ENCODE data around the gene TNFRSF13B. TPM values are rescaled to one million over a fixed set of nuclear protein-coding genes. Genes with fewer than 3 reads are reported as not detected.

The TNFRSF13B gene
- polyA plus RNA-seq, 1 of the 3 experiments (the other 2 are of a cell fraction): not detected

DNA sequence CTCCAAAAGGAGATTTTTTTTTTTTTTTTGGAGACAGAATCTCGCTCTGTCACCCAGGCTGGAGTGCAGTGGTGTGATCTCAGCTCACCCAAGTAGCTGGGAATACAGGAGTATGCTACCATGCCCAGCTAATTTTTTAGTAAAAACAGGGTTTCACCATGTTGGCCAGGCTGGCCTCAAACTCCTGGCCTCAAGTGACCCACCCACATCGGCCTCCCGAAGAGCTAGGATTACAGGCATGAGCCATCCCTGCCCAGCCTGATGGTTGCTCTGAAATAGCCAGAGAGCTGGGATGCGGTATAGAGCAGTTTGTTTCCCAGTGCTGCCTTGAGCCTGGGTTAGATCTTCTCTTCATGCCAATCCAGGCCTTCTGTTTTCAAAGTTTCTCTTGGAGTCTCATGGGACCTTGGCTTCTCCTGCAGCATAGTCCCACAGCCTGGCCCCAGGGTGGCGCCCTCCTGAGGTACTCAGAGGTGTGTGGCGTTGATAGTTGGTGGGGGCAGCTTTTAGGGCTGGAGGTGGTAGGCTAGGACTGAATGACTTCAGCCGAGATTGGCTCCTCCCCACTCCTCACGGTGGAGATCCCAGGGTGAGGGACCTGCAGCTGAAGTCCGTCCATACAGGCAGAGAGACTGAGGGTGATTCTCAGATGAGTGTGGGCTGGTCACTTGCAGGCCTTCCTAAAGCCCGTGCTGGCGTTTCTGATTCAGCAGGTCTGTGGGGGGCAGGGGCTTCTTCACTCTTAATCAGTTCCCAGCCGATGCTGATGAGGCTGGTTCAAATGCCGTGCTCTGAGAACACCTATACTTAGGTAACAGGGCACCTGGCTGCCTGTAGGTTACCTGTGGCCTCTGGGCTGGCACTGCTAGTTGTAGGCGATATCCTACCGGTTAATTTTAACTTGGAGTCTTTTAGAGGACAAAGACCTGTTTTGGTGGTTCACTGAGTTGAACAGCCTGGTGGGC is 52.0 kb downstream of the TNFRSF13B start:
- no peaks in the 10 kb centered on the region for H4K20me1 ChIP-seq (ENCODE audit: insufficient read depth)
- H3K9ac ChIP-seq: no peak overlapping the region
- 54% methylated on average over 11 of the region's 15 CpGs for WGBS (ENCODE audit: low lambda C conversion rate)
- no peaks in the 10 kb centered on the region for H3K4me1 ChIP-seq (ENCODE audit: control insufficient read depth in 1 of 2, insufficient read depth in 2 of 2, low read depth in 1 of 2, low read length in 1 of 2)
- no peak overlapping the region for H2AFZ ChIP-seq (ENCODE audit: low read depth)
- ChIA-PET CTCF (no interaction called here), POLR2A (interaction anchor here (0.7 kb wide), 1 partner anchor 73 kb away, joined by 3 read pairs; no protein-coding TSS in a partner anchor)
- H3F3A ChIP-seq (replicated peaks; ENCODE audit: insufficient read depth): no peaks in the 10 kb centered on the region
- H3K9me2 ChIP-seq: no peaks in the 10 kb centered on the region
- peaks cover 9% of the 10 kb centered on the region; the same call in 1 of the 2 replicates for H3K27me3 ChIP-seq (ENCODE audit: insufficient read depth)
- H3K9me3 ChIP-seq: no peaks in the 10 kb centered on the region
- H3K27ac ChIP-seq (ENCODE audit: low read depth in 2 of 2, low read length in 1 of 2): no peak overlapping the region
- no peak overlapping the region for H3K4me2 ChIP-seq
- no peak for TF ChIP-seq SIN3A (IDR thresholded peaks at IDR 0.05; ENCODE audit: borderline replicate concordance, low read depth, low read length)
- no peak for TF ChIP-seq EZH2phosphoT487 (IDR thresholded peaks at IDR 0.05; ENCODE audit: borderline replicate concordance, low read depth)
- H3K36me3 ChIP-seq (replicated peaks in 1 of 2; ENCODE audit: control insufficient read depth in 1 of 2, insufficient read depth in 2 of 2, low read length in 1 of 2): no peaks in the 10 kb centered on the region
- DNase-seq: no peak
- H3K79me2 ChIP-seq (ENCODE audit: insufficient read depth): no peaks in the 10 kb centered on the region
- H3K4me3 ChIP-seq (ENCODE audit: low read depth in 2 of 2, low read length in 1 of 2): no peak overlapping the region

DNA sequence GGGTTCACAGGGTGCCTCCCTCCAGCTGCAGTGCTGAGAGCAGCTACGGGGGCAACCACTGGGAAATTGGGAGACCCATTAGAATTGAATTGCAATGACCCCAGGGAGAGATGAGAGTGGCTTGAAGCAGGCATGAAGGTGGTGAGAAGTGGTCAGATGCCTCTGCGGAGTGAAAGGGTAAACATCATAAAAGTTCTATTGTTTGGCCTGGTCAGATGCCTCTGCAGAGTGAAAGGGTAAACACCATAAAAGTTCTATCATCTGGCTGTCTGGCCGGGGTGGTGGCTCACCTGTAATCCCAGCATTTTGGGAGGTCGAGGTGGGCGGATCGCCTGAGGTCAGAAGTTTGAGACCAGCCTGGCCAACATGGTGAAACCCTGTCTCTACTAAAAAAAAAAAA is 53.5 kb downstream of the TNFRSF13B start:
- Histone ChIP-seq H3K4me2 (no peak overlapping the region), H4K20me1 (ENCODE audit: insufficient read depth) (no peaks in the 10 kb centered on the region), H3F3A (replicated peaks; ENCODE audit: insufficient read depth) (no peaks in the 10 kb centered on the region), H3K79me2 (ENCODE audit: insufficient read depth) (no peaks in the 10 kb centered on the region), H3K27me3 (ENCODE audit: insufficient read depth) (peaks cover 17% of the 10 kb centered on the region; the same call in 1 of the 2 replicates), H3K9me3 (no peaks in the 10 kb centered on the region), H3K9me2 (no peaks in the 10 kb centered on the region), H3K36me3 (replicated peaks in 1 of 2; ENCODE audit: control insufficient read depth in 1 of 2, insufficient read depth in 2 of 2, low read length in 1 of 2) (no peaks in the 10 kb centered on the region), H3K4me1 (ENCODE audit: control insufficient read depth in 1 of 2, insufficient read depth in 2 of 2, low read depth in 1 of 2, low read length in 1 of 2) (no peaks in the 10 kb centered on the region), H3K4me3 (ENCODE audit: low read depth in 2 of 2, low read length in 1 of 2) (no peak overlapping the region), H3K9ac (no peak overlapping the region), H3K27ac (ENCODE audit: low read depth in 2 of 2, low read length in 1 of 2) (no peak overlapping the region), H2AFZ (ENCODE audit: low read depth) (no peak overlapping the region)
- no peak for DNase-seq
- CTCF ChIA-PET: no interaction called here
- 60% methylated on average over 6 of the region's 6 CpGs for WGBS (ENCODE audit: low lambda C conversion rate)
- POLR2A ChIA-PET: no interaction called here
- no peak for TF ChIP-seq FOXJ3 (CRISPR knock-in tag; IDR thresholded peaks at IDR 0.05)
- TF ChIP-seq, protein P1, sequence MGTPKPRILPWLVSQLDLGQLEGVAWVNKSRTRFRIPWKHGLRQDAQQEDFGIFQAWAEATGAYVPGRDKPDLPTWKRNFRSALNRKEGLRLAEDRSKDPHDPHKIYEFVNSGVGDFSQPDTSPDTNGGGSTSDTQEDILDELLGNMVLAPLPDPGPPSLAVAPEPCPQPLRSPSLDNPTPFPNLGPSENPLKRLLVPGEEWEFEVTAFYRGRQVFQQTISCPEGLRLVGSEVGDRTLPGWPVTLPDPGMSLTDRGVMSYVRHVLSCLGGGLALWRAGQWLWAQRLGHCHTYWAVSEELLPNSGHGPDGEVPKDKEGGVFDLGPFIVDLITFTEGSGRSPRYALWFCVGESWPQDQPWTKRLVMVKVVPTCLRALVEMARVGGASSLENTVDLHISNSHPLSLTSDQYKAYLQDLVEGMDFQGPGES (IDR thresholded peaks at IDR 0.05; ENCODE audit: low read depth, low read length): no peak
- no peak for TF ChIP-seq JUND (IDR thresholded peaks at IDR 0.05)
- TF ChIP-seq EZH2phosphoT487 (IDR thresholded peaks at IDR 0.05; ENCODE audit: borderline replicate concordance, low read depth): no peak
- TF ChIP-seq, protein P2, sequence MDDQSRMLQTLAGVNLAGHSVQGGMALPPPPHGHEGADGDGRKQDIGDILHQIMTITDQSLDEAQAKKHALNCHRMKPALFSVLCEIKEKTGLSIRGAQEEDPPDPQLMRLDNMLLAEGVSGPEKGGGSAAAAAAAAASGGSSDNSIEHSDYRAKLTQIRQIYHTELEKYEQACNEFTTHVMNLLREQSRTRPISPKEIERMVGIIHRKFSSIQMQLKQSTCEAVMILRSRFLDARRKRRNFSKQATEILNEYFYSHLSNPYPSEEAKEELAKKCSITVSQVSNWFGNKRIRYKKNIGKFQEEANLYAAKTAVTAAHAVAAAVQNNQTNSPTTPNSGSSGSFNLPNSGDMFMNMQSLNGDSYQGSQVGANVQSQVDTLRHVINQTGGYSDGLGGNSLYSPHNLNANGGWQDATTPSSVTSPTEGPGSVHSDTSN (IDR thresholded peaks at IDR 0.05): no peak
- no peak for TF ChIP-seq FOXM1 (IDR thresholded peaks at IDR 0.05; ENCODE audit: low read depth)
- TF ChIP-seq TCF12 (IDR thresholded peaks at IDR 0.05): no peak
- TF ChIP-seq, protein P3, sequence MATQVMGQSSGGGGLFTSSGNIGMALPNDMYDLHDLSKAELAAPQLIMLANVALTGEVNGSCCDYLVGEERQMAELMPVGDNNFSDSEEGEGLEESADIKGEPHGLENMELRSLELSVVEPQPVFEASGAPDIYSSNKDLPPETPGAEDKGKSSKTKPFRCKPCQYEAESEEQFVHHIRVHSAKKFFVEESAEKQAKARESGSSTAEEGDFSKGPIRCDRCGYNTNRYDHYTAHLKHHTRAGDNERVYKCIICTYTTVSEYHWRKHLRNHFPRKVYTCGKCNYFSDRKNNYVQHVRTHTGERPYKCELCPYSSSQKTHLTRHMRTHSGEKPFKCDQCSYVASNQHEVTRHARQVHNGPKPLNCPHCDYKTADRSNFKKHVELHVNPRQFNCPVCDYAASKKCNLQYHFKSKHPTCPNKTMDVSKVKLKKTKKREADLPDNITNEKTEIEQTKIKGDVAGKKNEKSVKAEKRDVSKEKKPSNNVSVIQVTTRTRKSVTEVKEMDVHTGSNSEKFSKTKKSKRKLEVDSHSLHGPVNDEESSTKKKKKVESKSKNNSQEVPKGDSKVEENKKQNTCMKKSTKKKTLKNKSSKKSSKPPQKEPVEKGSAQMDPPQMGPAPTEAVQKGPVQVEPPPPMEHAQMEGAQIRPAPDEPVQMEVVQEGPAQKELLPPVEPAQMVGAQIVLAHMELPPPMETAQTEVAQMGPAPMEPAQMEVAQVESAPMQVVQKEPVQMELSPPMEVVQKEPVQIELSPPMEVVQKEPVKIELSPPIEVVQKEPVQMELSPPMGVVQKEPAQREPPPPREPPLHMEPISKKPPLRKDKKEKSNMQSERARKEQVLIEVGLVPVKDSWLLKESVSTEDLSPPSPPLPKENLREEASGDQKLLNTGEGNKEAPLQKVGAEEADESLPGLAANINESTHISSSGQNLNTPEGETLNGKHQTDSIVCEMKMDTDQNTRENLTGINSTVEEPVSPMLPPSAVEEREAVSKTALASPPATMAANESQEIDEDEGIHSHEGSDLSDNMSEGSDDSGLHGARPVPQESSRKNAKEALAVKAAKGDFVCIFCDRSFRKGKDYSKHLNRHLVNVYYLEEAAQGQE (IDR thresholded peaks at IDR 0.05; ENCODE audit: low read depth, low read length): no peak
- no peak for TF ChIP-seq FOSL2 (IDR thresholded peaks at IDR 0.05; ENCODE audit: borderline replicate concordance, low read depth)
- no peak for TF ChIP-seq RFX5 (IDR thresholded peaks at IDR 0.05; ENCODE audit: low read length)
- TF ChIP-seq, protein P4, sequence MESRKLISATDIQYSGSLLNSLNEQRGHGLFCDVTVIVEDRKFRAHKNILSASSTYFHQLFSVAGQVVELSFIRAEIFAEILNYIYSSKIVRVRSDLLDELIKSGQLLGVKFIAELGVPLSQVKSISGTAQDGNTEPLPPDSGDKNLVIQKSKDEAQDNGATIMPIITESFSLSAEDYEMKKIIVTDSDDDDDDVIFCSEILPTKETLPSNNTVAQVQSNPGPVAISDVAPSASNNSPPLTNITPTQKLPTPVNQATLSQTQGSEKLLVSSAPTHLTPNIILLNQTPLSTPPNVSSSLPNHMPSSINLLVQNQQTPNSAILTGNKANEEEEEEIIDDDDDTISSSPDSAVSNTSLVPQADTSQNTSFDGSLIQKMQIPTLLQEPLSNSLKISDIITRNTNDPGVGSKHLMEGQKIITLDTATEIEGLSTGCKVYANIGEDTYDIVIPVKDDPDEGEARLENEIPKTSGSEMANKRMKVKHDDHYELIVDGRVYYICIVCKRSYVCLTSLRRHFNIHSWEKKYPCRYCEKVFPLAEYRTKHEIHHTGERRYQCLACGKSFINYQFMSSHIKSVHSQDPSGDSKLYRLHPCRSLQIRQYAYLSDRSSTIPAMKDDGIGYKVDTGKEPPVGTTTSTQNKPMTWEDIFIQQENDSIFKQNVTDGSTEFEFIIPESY (IDR thresholded peaks at IDR 0.05; ENCODE audit: borderline replicate concordance, low read depth): no peak
- TF ChIP-seq GABPA (IDR thresholded peaks at IDR 0.05; ENCODE audit: low read depth): no peak
